ENCODE data around the gene NPLOC4. TPM values are rescaled to one million over a fixed set of nuclear protein-coding genes. Genes with fewer than 3 reads are reported as not detected.

NPLOC4 gene
- total and polyA plus RNA-seq, 2 of the 13 experiments (the other 11 are each of a cell fraction or from before 2014, with no cell fraction given) = 57.0 to 97.0 TPM

GRCh38 chr17:81683584-81684441, 46.9 kb upstream of the NPLOC4 start, which contains the start of the genes ARL16 and HGS:
Gene ARL16 (minus strand): TSS chr17:81683797. CDS start chr17:81683753, 44 bp downstream.
Gene HGS (plus strand): TSS chr17:81684011. CDS start chr17:81684067, 56 bp downstream.
- Histone ChIP-seq H3K4me2 (ENCODE audit: low read depth, low read length) (peak within 1 kb of the TSS; percentile 94), H3K27ac (ENCODE audit: extremely low read length, insufficient read depth, low read length) (peak within 1 kb of the TSS; percentile 68), H3K9ac (ENCODE audit: insufficient read depth, low read depth, low read length) (peak within 1 kb of the TSS; percentile 94), H2AFZ (ENCODE audit: low read length) (no peak within 1 kb of the TSS), H4K20me1 (ENCODE audit: insufficient read depth, low read length) (no peaks in the 10 kb centered on the region), H3K4me1 (ENCODE audit: insufficient read depth, low read length) (peaks cover 43% of the 10 kb centered on the region), H3K4me3 (replicated peaks in 1 of 3; ENCODE audit: insufficient read depth in 1 of 3, low read depth in 2 of 3, low read length in 3 of 3) (peak within 1 kb of the TSS; percentile 94 to 99 (median 97)), H3K36me3 (replicated peaks in 1 of 2; ENCODE audit: control insufficient read depth in 1 of 2, insufficient read depth in 2 of 2, low read length in 2 of 2) (peaks cover 27 to 36% of the 10 kb centered on the region in 2 experiments; a peak in 4 of 5 replicates), H3K79me2 (ENCODE audit: insufficient read depth, low read length) (peaks cover 35% of the 10 kb centered on the region), H3K9me3 (ENCODE audit: low read length) (no peaks in the 10 kb centered on the region), H3K27me3 (ENCODE audit: control insufficient read depth in 1 of 2, insufficient read depth in 2 of 2, low read length in 2 of 2) (no peaks in the 10 kb centered on the region; a peak in 1 of 5 replicates)
- ChIA-PET CTCF (ENCODE audit: low intra/inter-chr PET ratio, low total read pairs) (no interaction called here), POLR2A (interaction anchor here (0.5 to 4.5 kb wide), 26 partner anchors 9 to 1887 kb away, joined by 3 to 124 read pairs (median 4); partner anchors contain the start of genes CBX8, CCDC137, FAAP100 and MCRIP1)
- DNase-seq (ENCODE audit: low spot score) = peak; percentile 99
- no TSS peak for BruUV-seq (replicated peaks)
- peak; percentile 98 for FAIRE-seq
- peak; percentile 92 for ATAC-seq
- WGBS (ENCODE audit: low lambda C conversion rate) = 0% methylated on average over 33 of the region's 112 CpGs
- intact Hi-C loops (cut with micrococcal nuclease; ENCODE audit: unreplicated experiment) = no loop called here
- in situ Hi-C loops (cut with HindIII; ENCODE audit: extremely low pct_ligation_motif_present, low pct_unique_long_range_greater_than_20kb) = no loop called here
- TF ChIP-seq ZNF282 (IDR thresholded peaks at IDR 0.05; ENCODE audit: partially characterized antibody) (no peak), SP1 (IDR thresholded peaks at IDR 0.05) (0 out of 2 replicates have a peak, but pooled peaks have one; percentile 38), SP1 (CRISPR knock-in tag; IDR thresholded peaks at IDR 0.05) (peak; percentile 85), POLR2G (IDR thresholded peaks at IDR 0.05; ENCODE audit: low read depth, low read length) (peak; percentile 80), EED (CRISPR knock-in tag; IDR thresholded peaks at IDR 0.05) (peak; percentile 94; the same call in 1 of the 2 replicates), DNMT3B (CRISPR knock-in tag; conservative IDR thresholded peaks at IDR 0.05) (no peak), ZNF335 (CRISPR knock-in tag; IDR thresholded peaks at IDR 0.05) (0 out of 2 replicates have a peak, but pooled peaks have one; percentile 24), ATM (IDR thresholded peaks at IDR 0.05; ENCODE audit: borderline replicate concordance) (no peak), SMARCE1 (IDR thresholded peaks at IDR 0.05; ENCODE audit: borderline replicate concordance) (no peak), FOSL1 (CRISPR knock-in tag; IDR thresholded peaks at IDR 0.05; ENCODE audit: borderline replicate concordance) (peak; percentile 43; the same call in 1 of the 2 replicates), AHR (CRISPR knock-in tag; IDR thresholded peaks at IDR 0.05) (peak; percentile 51; the same call in 1 of the 2 replicates), MXD4 (CRISPR knock-in tag; IDR thresholded peaks at IDR 0.05) (peak; percentile 93), ZFAT (CRISPR knock-in tag; conservative IDR thresholded peaks at IDR 0.05) (no peak)
- TF ChIP-seq, protein P1, sequence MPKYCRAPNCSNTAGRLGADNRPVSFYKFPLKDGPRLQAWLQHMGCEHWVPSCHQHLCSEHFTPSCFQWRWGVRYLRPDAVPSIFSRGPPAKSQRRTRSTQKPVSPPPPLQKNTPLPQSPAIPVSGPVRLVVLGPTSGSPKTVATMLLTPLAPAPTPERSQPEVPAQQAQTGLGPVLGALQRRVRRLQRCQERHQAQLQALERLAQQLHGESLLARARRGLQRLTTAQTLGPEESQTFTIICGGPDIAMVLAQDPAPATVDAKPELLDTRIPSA (CRISPR knock-in tag; IDR thresholded peaks at IDR 0.05; ENCODE audit: borderline replicate concordance) = no peak
- TF ChIP-seq, protein P2, sequence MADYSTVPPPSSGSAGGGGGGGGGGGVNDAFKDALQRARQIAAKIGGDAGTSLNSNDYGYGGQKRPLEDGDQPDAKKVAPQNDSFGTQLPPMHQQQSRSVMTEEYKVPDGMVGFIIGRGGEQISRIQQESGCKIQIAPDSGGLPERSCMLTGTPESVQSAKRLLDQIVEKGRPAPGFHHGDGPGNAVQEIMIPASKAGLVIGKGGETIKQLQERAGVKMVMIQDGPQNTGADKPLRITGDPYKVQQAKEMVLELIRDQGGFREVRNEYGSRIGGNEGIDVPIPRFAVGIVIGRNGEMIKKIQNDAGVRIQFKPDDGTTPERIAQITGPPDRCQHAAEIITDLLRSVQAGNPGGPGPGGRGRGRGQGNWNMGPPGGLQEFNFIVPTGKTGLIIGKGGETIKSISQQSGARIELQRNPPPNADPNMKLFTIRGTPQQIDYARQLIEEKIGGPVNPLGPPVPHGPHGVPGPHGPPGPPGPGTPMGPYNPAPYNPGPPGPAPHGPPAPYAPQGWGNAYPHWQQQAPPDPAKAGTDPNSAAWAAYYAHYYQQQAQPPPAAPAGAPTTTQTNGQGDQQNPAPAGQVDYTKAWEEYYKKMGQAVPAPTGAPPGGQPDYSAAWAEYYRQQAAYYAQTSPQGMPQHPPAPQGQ (CRISPR knock-in tag; IDR thresholded peaks at IDR 0.05; ENCODE audit: borderline replicate concordance) = no peak
- TF ChIP-seq, protein P3, sequence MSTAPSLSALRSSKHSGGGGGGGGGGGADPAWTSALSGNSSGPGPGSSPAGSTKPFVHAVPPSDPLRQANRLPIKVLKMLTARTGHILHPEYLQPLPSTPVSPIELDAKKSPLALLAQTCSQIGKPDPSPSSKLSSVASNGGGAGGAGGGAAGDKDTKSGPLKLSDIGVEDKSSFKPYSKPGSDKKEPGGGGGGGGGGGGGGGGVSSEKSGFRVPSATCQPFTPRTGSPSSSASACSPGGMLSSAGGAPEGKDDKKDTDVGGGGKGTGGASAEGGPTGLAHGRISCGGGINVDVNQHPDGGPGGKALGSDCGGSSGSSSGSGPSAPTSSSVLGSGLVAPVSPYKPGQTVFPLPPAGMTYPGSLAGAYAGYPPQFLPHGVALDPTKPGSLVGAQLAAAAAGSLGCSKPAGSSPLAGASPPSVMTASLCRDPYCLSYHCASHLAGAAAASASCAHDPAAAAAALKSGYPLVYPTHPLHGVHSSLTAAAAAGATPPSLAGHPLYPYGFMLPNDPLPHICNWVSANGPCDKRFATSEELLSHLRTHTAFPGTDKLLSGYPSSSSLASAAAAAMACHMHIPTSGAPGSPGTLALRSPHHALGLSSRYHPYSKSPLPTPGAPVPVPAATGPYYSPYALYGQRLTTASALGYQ (CRISPR knock-in tag; IDR thresholded peaks at IDR 0.05) = peak; percentile 62; the same call in 1 of the 2 replicates

Data from HepG2 (cell line).